ENCODE measurements around the gene FOXL3. TPM values are rescaled to one million over a fixed set of nuclear protein-coding genes. Genes with fewer than 3 reads are reported as not detected.

Gene FOXL3
- total and polyA plus RNA-seq, 2 experiments from 2014 or later: not detected

DNA sequence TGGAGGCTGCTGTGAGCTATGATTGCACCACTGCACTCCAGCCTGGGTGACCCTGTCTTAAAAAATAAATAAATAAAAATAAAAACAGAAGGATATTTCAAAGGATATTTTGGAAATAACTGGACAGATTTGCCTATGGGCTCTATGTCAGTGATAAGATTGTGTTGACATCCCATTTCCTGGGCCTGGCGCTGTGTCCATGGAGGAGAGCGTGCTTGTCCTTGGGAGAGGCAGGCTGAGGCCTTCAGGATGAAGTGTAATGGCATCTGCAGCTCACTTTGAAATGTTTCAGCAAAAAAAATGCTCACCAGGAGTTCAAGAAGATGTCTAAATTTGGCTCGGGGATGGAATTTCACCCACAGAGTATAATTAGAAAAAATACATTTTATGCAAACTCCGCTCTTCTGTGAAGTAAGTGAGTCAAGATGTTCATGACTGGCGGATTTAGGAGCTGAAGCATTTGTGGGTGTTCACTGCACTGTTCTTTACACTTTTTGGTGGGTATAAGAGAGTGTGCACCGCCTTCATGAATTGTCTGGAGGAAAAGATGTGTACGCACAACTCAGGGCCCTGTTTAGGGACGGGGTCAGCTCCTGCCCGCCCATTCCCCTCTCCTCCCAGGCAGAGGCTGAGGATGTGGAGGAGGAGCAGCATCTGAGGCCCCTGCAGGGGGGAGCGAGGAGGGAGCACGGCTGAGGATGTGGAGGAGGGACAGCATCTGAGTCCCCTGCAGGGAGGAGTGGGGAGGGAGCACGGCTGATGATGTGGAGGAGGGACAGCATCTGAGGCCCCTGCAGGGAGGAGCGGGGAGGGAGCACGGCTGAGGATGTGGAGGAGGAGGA lies 18.5 kb upstream of the FOXL3 start:
- Histone ChIP-seq H3K4me3 (no peak overlapping the region), H3K36me3 (ENCODE audit: insufficient read depth) (peaks cover 4% of the 10 kb centered on the region; the same call in 1 of the 2 replicates), H3K27me3 (ENCODE audit: insufficient read depth) (no peaks in the 10 kb centered on the region), H3K27ac (ENCODE audit: low read depth) (no peak overlapping the region), H3F3A (replicated peaks; ENCODE audit: low read depth) (no peaks in the 10 kb centered on the region), H3K4me2 (no peak overlapping the region), H3K4me1 (ENCODE audit: insufficient read depth) (no peaks in the 10 kb centered on the region), H3K79me2 (replicated peaks; ENCODE audit: insufficient read depth) (no peaks in the 10 kb centered on the region), H3K9me2 (ENCODE audit: insufficient read depth) (no peaks in the 10 kb centered on the region), H4K20me1 (replicated peaks; ENCODE audit: insufficient read depth) (no peaks in the 10 kb centered on the region), H2AFZ (no peak overlapping the region)
- Mint-ChIP-seq H3K36me3 (ENCODE audit: low read depth) (peaks cover 51% of the 10 kb centered on the region), H3K4me3 (no peak overlapping the region), H3K27ac (no peak overlapping the region), H3K4me1 (no peaks in the 10 kb centered on the region; the same call in 2 of the 3 replicates), H3K27me3 (ENCODE audit: insufficient read depth, low read depth, poor library complexity) (peaks cover 14% of the 10 kb centered on the region), H3K9me3 (peaks cover 91% of the 10 kb centered on the region)
- TF ChIP-seq, protein P1, sequence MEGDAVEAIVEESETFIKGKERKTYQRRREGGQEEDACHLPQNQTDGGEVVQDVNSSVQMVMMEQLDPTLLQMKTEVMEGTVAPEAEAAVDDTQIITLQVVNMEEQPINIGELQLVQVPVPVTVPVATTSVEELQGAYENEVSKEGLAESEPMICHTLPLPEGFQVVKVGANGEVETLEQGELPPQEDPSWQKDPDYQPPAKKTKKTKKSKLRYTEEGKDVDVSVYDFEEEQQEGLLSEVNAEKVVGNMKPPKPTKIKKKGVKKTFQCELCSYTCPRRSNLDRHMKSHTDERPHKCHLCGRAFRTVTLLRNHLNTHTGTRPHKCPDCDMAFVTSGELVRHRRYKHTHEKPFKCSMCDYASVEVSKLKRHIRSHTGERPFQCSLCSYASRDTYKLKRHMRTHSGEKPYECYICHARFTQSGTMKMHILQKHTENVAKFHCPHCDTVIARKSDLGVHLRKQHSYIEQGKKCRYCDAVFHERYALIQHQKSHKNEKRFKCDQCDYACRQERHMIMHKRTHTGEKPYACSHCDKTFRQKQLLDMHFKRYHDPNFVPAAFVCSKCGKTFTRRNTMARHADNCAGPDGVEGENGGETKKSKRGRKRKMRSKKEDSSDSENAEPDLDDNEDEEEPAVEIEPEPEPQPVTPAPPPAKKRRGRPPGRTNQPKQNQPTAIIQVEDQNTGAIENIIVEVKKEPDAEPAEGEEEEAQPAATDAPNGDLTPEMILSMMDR (conservative IDR thresholded peaks at IDR 0.05; ENCODE audit: low read depth in 2 of 2): no peak
- no peak for TF ChIP-seq EZH2phosphoT487 (IDR thresholded peaks at IDR 0.05; ENCODE audit: unreplicated experiment)
- no peak for TF ChIP-seq POLR2AphosphoS5 (IDR thresholded peaks at IDR 0.05; ENCODE audit: low read depth)
- no peak for TF ChIP-seq JUNB (IDR thresholded peaks at IDR 0.05; ENCODE audit: unreplicated experiment)
- TF ChIP-seq EZH2 (IDR thresholded peaks at IDR 0.05; ENCODE audit: low read depth, unreplicated experiment): no peak
- no peak for TF ChIP-seq NANOG (IDR thresholded peaks at IDR 0.05; ENCODE audit: borderline replicate concordance)
- no peak for TF ChIP-seq STAT1 (IDR thresholded peaks at IDR 0.05; ENCODE audit: unreplicated experiment)
- no peak for TF ChIP-seq ZNF114 (CRISPR knock-in tag; IDR thresholded peaks at IDR 0.05)
- TF ChIP-seq ETS1 (IDR thresholded peaks at IDR 0.05): no peak
- TF ChIP-seq REST (IDR thresholded peaks at IDR 0.05; ENCODE audit: unreplicated experiment): no peak
- TF ChIP-seq ZNF331 (CRISPR knock-in tag; IDR thresholded peaks at IDR 0.05; ENCODE audit: low read depth): no peak
- TF ChIP-seq, protein P2, sequence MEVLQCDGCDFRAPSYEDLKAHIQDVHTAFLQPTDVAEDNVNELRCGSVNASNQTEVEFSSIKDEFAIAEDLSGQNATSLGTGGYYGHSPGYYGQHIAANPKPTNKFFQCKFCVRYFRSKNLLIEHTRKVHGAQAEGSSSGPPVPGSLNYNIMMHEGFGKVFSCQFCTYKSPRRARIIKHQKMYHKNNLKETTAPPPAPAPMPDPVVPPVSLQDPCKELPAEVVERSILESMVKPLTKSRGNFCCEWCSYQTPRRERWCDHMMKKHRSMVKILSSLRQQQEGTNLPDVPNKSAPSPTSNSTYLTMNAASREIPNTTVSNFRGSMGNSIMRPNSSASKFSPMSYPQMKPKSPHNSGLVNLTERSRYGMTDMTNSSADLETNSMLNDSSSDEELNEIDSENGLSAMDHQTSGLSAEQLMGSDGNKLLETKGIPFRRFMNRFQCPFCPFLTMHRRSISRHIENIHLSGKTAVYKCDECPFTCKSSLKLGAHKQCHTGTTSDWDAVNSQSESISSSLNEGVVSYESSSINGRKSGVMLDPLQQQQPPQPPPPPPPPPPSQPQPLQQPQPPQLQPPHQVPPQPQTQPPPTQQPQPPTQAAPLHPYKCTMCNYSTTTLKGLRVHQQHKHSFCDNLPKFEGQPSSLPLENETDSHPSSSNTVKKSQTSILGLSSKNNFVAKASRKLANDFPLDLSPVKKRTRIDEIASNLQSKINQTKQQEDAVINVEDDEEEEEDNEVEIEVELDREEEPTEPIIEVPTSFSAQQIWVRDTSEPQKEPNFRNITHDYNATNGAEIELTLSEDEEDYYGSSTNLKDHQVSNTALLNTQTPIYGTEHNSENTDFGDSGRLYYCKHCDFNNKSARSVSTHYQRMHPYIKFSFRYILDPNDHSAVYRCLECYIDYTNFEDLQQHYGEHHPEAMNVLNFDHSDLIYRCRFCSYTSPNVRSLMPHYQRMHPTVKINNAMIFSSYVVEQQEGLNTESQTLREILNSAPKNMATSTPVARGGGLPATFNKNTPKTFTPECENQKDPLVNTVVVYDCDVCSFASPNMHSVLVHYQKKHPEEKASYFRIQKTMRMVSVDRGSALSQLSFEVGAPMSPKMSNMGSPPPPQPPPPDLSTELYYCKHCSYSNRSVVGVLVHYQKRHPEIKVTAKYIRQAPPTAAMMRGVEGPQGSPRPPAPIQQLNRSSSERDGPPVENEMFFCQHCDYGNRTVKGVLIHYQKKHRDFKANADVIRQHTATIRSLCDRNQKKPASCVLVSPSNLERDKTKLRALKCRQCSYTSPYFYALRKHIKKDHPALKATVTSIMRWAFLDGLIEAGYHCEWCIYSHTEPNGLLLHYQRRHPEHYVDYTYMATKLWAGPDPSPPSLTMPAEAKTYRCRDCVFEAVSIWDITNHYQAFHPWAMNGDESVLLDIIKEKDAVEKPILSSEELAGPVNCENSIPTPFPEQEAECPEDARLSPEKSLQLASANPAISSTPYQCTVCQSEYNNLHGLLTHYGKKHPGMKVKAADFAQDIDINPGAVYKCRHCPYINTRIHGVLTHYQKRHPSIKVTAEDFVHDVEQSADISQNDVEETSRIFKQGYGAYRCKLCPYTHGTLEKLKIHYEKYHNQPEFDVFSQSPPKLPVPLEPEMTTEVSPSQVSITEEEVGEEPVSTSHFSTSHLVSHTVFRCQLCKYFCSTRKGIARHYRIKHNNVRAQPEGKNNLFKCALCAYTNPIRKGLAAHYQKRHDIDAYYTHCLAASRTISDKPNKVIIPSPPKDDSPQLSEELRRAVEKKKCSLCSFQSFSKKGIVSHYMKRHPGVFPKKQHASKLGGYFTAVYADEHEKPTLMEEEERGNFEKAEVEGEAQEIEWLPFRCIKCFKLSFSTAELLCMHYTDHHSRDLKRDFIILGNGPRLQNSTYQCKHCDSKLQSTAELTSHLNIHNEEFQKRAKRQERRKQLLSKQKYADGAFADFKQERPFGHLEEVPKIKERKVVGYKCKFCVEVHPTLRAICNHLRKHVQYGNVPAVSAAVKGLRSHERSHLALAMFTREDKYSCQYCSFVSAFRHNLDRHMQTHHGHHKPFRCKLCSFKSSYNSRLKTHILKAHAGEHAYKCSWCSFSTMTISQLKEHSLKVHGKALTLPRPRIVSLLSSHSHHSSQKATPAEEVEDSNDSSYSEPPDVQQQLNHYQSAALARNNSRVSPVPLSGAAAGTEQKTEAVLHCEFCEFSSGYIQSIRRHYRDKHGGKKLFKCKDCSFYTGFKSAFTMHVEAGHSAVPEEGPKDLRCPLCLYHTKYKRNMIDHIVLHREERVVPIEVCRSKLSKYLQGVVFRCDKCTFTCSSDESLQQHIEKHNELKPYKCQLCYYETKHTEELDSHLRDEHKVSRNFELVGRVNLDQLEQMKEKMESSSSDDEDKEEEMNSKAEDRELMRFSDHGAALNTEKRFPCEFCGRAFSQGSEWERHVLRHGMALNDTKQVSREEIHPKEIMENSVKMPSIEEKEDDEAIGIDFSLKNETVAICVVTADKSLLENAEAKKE (CRISPR knock-in tag; IDR thresholded peaks at IDR 0.05): no peak
- no peak for TF ChIP-seq CREB1 (CRISPR knock-in tag; IDR thresholded peaks at IDR 0.05; ENCODE audit: low read depth)
- ATAC-seq: no peak
- DNase-seq (ENCODE audit: low spot score): no peak

All from GM23338 (cell line).